ENCODE results near the gene RRP9. TPM values are rescaled to one million over a fixed set of nuclear protein-coding genes. Genes with fewer than 3 reads are reported as not detected.
A peak's percentile ranks its signal among the peaks of the same experiment; 100 is the strongest.

RRP9 gene
- total RNA-seq, 2 experiments from 2014 or later: 17.7 to 19.2 TPM

GRCh38 chr3:51967384-51968169 lies 25.9 kb upstream of the RRP9 start, which contains the start of gene PCBP4:
Gene PCBP4, minus strand, starts transcription at chr3:51967454. Its CDS starts 6,214 bp downstream, at chr3:51961240.
- peak; percentile 67 for DNase-seq
- H3K9me3 Mint-ChIP-seq: no peaks in the 10 kb centered on the region
- no peaks in the 10 kb centered on the region for H3K36me3 Mint-ChIP-seq
- H3K4me3 Mint-ChIP-seq: peak within 1 kb of the TSS; percentile 86
- H3K27me3 Mint-ChIP-seq: peaks cover 4% of the 10 kb centered on the region
- POLR2A ChIA-PET: interaction anchor here (1.5 to 2.8 kb wide), 3 partner anchors 11 to 26 kb away, joined by 4 to 15 read pairs (median 13); partner anchors contain the start of genes ACY1, PARP3 and RRP9
- H3K27ac Mint-ChIP-seq: peak within 1 kb of the TSS; percentile 67
- ATAC-seq (ENCODE audit: low read depth): peak; percentile 66
- H3K4me1 Mint-ChIP-seq: peaks cover 9% of the 10 kb centered on the region

GRCh38 chr3:51966922-51967383 lies 25.2 kb upstream of the RRP9 start:
- Mint-ChIP-seq H3K9me3 (no peaks in the 10 kb centered on the region), H3K27ac (no peak overlapping the region), H3K36me3 (no peaks in the 10 kb centered on the region), H3K4me3 (peak overlapping the region; percentile 82), H3K27me3 (peaks cover 4% of the 10 kb centered on the region), H3K4me1 (peaks cover 9% of the 10 kb centered on the region)
- ATAC-seq (ENCODE audit: low read depth) (peak; percentile 62), DNase-seq (peak; percentile 68)
- POLR2A ChIA-PET: interaction anchor here (1.5 to 2.5 kb wide), 2 partner anchors 12 to 25 kb away, joined by 4 to 13 read pairs; partner anchors contain the start of genes PARP3 and RRP9

GRCh38 chr3:51966486-51966885 lies 24.8 kb upstream of the RRP9 start:
- Mint-ChIP-seq H3K4me3 (peak overlapping the region; percentile 82), H3K36me3 (no peaks in the 10 kb centered on the region), H3K27me3 (peaks cover 6% of the 10 kb centered on the region), H3K9me3 (no peaks in the 10 kb centered on the region), H3K4me1 (peaks cover 9% of the 10 kb centered on the region), H3K27ac (peak overlapping the region; percentile 21)
- no peak for ATAC-seq (ENCODE audit: low read depth)
- DNase-seq: no peak
- POLR2A ChIA-PET: interaction anchor here (1.5 to 2.5 kb wide), 3 partner anchors 12 to 24 kb away, joined by 4 to 13 read pairs (median 10); partner anchors contain the start of genes PARP3 and RRP9

- Mint-ChIP-seq H3K36me3 (no peaks in the 10 kb centered on the region), H3K4me3 (peak overlapping the region; percentile 82), H3K27ac (no peak overlapping the region), H3K4me1 (peaks cover 9% of the 10 kb centered on the region), H3K27me3 (peaks cover 11% of the 10 kb centered on the region), H3K9me3 (no peaks in the 10 kb centered on the region)
- no peak for DNase-seq
- POLR2A ChIA-PET: interaction anchor here (1.0 to 1.9 kb wide), 3 partner anchors 8 to 24 kb away, joined by 3 to 10 read pairs (median 4); partner anchors contain the start of genes ABHD14B, PARP3 and RRP9
- no peak for ATAC-seq (ENCODE audit: low read depth)
Measured at GRCh38 chr3:51966016-51966415, 24.3 kb upstream of the RRP9 start.

GRCh38 chr3:51964521-51964920 lies 22.8 kb upstream of the RRP9 start:
- no peaks in the 10 kb centered on the region for H3K9me3 Mint-ChIP-seq
- ATAC-seq (ENCODE audit: low read depth) (no peak), DNase-seq (no peak)
- no peak overlapping the region for H3K4me3 Mint-ChIP-seq
- POLR2A ChIA-PET: interaction anchor here (1.9 kb wide), 1 partner anchor 22 kb away, joined by 10 read pairs; the partner anchor contains the start of genes PARP3 and RRP9
- H3K27me3 Mint-ChIP-seq: peaks cover 11% of the 10 kb centered on the region
- no peaks in the 10 kb centered on the region for H3K36me3 Mint-ChIP-seq
- H3K27ac Mint-ChIP-seq: no peak overlapping the region
- peaks cover 6% of the 10 kb centered on the region for H3K4me1 Mint-ChIP-seq

- POLR2A ChIA-PET: no interaction called here
- peaks cover 6% of the 10 kb centered on the region for H3K4me1 Mint-ChIP-seq
- no peak overlapping the region for H3K4me3 Mint-ChIP-seq
- ATAC-seq (ENCODE audit: low read depth) (no peak), DNase-seq (no peak)
- H3K27me3 Mint-ChIP-seq: peaks cover 11% of the 10 kb centered on the region
- no peaks in the 10 kb centered on the region for H3K9me3 Mint-ChIP-seq
- H3K36me3 Mint-ChIP-seq: no peaks in the 10 kb centered on the region
- H3K27ac Mint-ChIP-seq: no peak overlapping the region
Measured at GRCh38 chr3:51963951-51964451, 22.3 kb upstream of the RRP9 start.

GRCh38 chr3:51962854-51963530 lies 21.3 kb upstream of the RRP9 start:
- Mint-ChIP-seq H3K27ac (no peak overlapping the region), H3K4me3 (no peak overlapping the region), H3K27me3 (peaks cover 13% of the 10 kb centered on the region), H3K4me1 (peaks cover 6% of the 10 kb centered on the region), H3K9me3 (no peaks in the 10 kb centered on the region), H3K36me3 (peaks cover 2% of the 10 kb centered on the region)
- POLR2A ChIA-PET: interaction anchor here (1.2 to 1.3 kb wide), 2 partner anchors 11 to 20 kb away, joined by 3 to 4 read pairs; partner anchors contain the start of genes ABHD14B and ACY1
- no peak for DNase-seq
- no peak for ATAC-seq (ENCODE audit: low read depth)

- ATAC-seq (ENCODE audit: low read depth): no peak
- no peak overlapping the region for H3K27ac Mint-ChIP-seq
- no peak overlapping the region for H3K4me3 Mint-ChIP-seq
- peaks cover 6% of the 10 kb centered on the region for H3K4me1 Mint-ChIP-seq
- H3K36me3 Mint-ChIP-seq: peaks cover 2% of the 10 kb centered on the region
- no peaks in the 10 kb centered on the region for H3K9me3 Mint-ChIP-seq
- POLR2A ChIA-PET: interaction anchor here (1.2 to 1.3 kb wide), 2 partner anchors 12 to 21 kb away, joined by 3 to 4 read pairs; partner anchors contain the start of genes ABHD14B and ACY1
- peaks cover 14% of the 10 kb centered on the region for H3K27me3 Mint-ChIP-seq
- no peak for DNase-seq
Measured at GRCh38 chr3:51961602-51962569, 20.2 kb upstream of the RRP9 start.

GRCh38 chr3:51961011-51961410 lies 19.3 kb upstream of the RRP9 start:
- Mint-ChIP-seq H3K27ac (no peak overlapping the region), H3K36me3 (peaks cover 2% of the 10 kb centered on the region), H3K27me3 (peaks cover 22% of the 10 kb centered on the region), H3K4me3 (no peak overlapping the region), H3K4me1 (peaks cover 4% of the 10 kb centered on the region), H3K9me3 (no peaks in the 10 kb centered on the region)
- DNase-seq (no peak), ATAC-seq (ENCODE audit: low read depth) (no peak)
- POLR2A ChIA-PET: no interaction called here

- peaks cover 3% of the 10 kb centered on the region for H3K4me1 Mint-ChIP-seq
- no peak for ATAC-seq (ENCODE audit: low read depth)
- POLR2A ChIA-PET: no interaction called here
- peaks cover 2% of the 10 kb centered on the region for H3K36me3 Mint-ChIP-seq
- no peak overlapping the region for H3K27ac Mint-ChIP-seq
- H3K27me3 Mint-ChIP-seq: peaks cover 19% of the 10 kb centered on the region
- DNase-seq: no peak
- H3K4me3 Mint-ChIP-seq: no peak overlapping the region
- no peaks in the 10 kb centered on the region for H3K9me3 Mint-ChIP-seq
Measured at GRCh38 chr3:51960386-51960785, 18.7 kb upstream of the RRP9 start.

- POLR2A ChIA-PET: interaction anchor here (0.6 kb wide), 1 partner anchor 20 kb away, joined by 3 read pairs; no protein-coding TSS in a partner anchor
- Mint-ChIP-seq H3K36me3 (peaks cover 2% of the 10 kb centered on the region), H3K4me3 (no peak overlapping the region), H3K9me3 (no peaks in the 10 kb centered on the region), H3K27me3 (peaks cover 26% of the 10 kb centered on the region), H3K27ac (no peak overlapping the region), H3K4me1 (peaks cover 2% of the 10 kb centered on the region)
- no peak for ATAC-seq (ENCODE audit: low read depth)
- no peak for DNase-seq
Measured at GRCh38 chr3:51959651-51960050, 17.9 kb upstream of the RRP9 start.

Measured in activated naive CD8-positive, alpha-beta T cell treated with anti-CD3 and anti-CD28 coated beads, Interleukin-2, amount 10 ng/mL, durations not matched to agents 7 days and 5 days (primary cell).